ENCODE results near the gene YBX2.

DNA sequence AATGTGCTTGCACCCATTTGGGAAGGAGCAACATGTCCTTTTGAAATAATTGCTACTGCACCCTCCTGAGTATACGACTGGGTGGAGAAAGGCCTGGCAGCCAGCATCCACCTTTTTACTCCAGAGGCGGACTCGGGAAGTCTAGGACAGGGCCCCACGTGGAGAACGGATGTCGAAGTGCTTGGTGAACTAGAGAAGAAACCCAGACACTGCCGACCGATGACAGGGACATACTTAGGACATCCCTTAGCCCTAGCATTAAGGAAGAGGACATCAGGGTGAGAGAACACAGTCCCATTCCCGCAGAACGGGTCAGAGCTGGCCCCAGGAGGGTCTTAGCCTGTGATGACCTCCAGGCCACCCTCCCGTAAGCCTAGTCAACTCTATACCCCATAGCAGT, 3.8 kb downstream of the YBX2 start:
- no peak for TF ChIP-seq POLR2A (IDR thresholded peaks at IDR 0.05; ENCODE audit: extremely low read depth, insufficient read length)
- TF ChIP-seq, protein P1, sequence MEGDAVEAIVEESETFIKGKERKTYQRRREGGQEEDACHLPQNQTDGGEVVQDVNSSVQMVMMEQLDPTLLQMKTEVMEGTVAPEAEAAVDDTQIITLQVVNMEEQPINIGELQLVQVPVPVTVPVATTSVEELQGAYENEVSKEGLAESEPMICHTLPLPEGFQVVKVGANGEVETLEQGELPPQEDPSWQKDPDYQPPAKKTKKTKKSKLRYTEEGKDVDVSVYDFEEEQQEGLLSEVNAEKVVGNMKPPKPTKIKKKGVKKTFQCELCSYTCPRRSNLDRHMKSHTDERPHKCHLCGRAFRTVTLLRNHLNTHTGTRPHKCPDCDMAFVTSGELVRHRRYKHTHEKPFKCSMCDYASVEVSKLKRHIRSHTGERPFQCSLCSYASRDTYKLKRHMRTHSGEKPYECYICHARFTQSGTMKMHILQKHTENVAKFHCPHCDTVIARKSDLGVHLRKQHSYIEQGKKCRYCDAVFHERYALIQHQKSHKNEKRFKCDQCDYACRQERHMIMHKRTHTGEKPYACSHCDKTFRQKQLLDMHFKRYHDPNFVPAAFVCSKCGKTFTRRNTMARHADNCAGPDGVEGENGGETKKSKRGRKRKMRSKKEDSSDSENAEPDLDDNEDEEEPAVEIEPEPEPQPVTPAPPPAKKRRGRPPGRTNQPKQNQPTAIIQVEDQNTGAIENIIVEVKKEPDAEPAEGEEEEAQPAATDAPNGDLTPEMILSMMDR (IDR thresholded peaks at IDR 0.05; ENCODE audit: low read depth, low read length), result no peak
- TF ChIP-seq, protein P2, sequence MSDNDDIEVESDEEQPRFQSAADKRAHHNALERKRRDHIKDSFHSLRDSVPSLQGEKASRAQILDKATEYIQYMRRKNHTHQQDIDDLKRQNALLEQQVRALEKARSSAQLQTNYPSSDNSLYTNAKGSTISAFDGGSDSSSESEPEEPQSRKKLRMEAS (IDR thresholded peaks at IDR 0.05; ENCODE audit: low read depth, low read length), result no peak
- TF ChIP-seq MYC (IDR thresholded peaks at IDR 0.05; ENCODE audit: low read depth, low read length), result no peak
